Measurements from ENCODE around the gene WWTR1. TPM values are rescaled to one million over a fixed set of nuclear protein-coding genes. Genes with fewer than 3 reads are reported as not detected.

Gene WWTR1
- total and polyA plus RNA-seq, 2 of the 4 experiments (the other 2 are of a cell fraction): 38.9 to 65.3 TPM

DNA sequence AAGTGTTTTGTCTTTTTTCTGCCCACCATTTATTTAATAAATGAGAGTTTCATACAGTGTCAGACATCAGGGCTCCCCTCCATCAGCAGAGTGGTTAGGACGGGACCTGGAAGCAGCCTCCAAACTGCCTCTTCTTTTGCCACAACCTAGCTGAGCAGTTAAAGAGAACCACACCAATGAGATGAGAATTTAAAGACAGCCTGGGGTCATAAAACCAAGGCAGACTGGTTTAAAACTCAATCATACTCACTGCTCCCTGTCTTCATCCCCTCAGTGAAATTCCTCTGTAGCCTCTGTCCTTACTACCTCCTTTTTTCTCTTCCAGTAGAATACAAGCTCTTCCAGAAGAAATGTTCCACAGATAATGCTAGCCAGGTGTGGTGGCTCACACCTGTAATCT lies 78.7 kb downstream of the WWTR1 start:
- dilution Hi-C loops (cut with HindIII; ENCODE audit: low sequenced_read_pairs, unreplicated experiment): no loop called here
- H2BK20ac ChIP-seq (ENCODE audit: low read depth, low read length): peak overlapping the region; percentile 35
- H3K4me1 ChIP-seq (ENCODE audit: control insufficient read depth, insufficient read depth, low read length): peaks cover 26% of the 10 kb centered on the region
- H3K27me3 ChIP-seq (ENCODE audit: control insufficient read depth, insufficient read depth, low read length): no peaks in the 10 kb centered on the region
- H2BK5ac ChIP-seq (ENCODE audit: low read depth, low read length, poor library complexity, severe bottlenecking): peak overlapping the region; percentile 55
- H3K36me3 ChIP-seq (ENCODE audit: control insufficient read depth, insufficient read depth, low read length): no peaks in the 10 kb centered on the region
- TF ChIP-seq CEBPB (IDR thresholded peaks at IDR 0.05; ENCODE audit: low read depth, low read length) (no peak), MAFK (IDR thresholded peaks at IDR 0.05; ENCODE audit: low read depth, low read length) (no peak), RCOR1 (IDR thresholded peaks at IDR 0.05; ENCODE audit: insufficient replicate concordance, low read length) (no peak), FOS (IDR thresholded peaks at IDR 0.05; ENCODE audit: low read depth, low read length) (no peak), SMC3 (IDR thresholded peaks at IDR 0.05; ENCODE audit: low read depth, low read length) (no peak), POLR2A (IDR thresholded peaks at IDR 0.05; ENCODE audit: low read depth, low read length) (no peak), MAZ (IDR thresholded peaks at IDR 0.05; ENCODE audit: borderline replicate concordance, low read depth, low read length) (no peak), NFE2L2 (IDR thresholded peaks at IDR 0.05; ENCODE audit: low read depth, low read length) (no peak)
- TF ChIP-seq, protein P1, sequence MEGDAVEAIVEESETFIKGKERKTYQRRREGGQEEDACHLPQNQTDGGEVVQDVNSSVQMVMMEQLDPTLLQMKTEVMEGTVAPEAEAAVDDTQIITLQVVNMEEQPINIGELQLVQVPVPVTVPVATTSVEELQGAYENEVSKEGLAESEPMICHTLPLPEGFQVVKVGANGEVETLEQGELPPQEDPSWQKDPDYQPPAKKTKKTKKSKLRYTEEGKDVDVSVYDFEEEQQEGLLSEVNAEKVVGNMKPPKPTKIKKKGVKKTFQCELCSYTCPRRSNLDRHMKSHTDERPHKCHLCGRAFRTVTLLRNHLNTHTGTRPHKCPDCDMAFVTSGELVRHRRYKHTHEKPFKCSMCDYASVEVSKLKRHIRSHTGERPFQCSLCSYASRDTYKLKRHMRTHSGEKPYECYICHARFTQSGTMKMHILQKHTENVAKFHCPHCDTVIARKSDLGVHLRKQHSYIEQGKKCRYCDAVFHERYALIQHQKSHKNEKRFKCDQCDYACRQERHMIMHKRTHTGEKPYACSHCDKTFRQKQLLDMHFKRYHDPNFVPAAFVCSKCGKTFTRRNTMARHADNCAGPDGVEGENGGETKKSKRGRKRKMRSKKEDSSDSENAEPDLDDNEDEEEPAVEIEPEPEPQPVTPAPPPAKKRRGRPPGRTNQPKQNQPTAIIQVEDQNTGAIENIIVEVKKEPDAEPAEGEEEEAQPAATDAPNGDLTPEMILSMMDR (conservative IDR thresholded peaks at IDR 0.05; ENCODE audit: low read depth, low read length): no peak
- TF ChIP-seq, protein P2, sequence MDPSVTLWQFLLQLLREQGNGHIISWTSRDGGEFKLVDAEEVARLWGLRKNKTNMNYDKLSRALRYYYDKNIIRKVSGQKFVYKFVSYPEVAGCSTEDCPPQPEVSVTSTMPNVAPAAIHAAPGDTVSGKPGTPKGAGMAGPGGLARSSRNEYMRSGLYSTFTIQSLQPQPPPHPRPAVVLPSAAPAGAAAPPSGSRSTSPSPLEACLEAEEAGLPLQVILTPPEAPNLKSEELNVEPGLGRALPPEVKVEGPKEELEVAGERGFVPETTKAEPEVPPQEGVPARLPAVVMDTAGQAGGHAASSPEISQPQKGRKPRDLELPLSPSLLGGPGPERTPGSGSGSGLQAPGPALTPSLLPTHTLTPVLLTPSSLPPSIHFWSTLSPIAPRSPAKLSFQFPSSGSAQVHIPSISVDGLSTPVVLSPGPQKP (IDR thresholded peaks at IDR 0.05; ENCODE audit: borderline replicate concordance, low read depth, low read length): no peak
- TF ChIP-seq, protein P3, sequence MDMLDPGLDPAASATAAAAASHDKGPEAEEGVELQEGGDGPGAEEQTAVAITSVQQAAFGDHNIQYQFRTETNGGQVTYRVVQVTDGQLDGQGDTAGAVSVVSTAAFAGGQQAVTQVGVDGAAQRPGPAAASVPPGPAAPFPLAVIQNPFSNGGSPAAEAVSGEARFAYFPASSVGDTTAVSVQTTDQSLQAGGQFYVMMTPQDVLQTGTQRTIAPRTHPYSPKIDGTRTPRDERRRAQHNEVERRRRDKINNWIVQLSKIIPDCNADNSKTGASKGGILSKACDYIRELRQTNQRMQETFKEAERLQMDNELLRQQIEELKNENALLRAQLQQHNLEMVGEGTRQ (IDR thresholded peaks at IDR 0.05; ENCODE audit: low read depth, low read length): no peak
- peak overlapping the region; percentile 67 for H2AK5ac ChIP-seq (ENCODE audit: low read depth, low read length)
- peak overlapping the region; percentile 75; the same call in 1 of the 2 replicates for H3K23ac ChIP-seq (ENCODE audit: low read depth, low read length)
- peak overlapping the region; percentile 83 for H3K4ac ChIP-seq (ENCODE audit: low read depth, low read length)
- no peak overlapping the region for H3K4me3 ChIP-seq (ENCODE audit: insufficient read depth, low read depth, low read length)
- peak overlapping the region; percentile 54 for H4K91ac ChIP-seq (ENCODE audit: insufficient read depth, low read depth, low read length)
- in situ Hi-C loops (cut with MboI; ENCODE audit: low sequenced_read_pairs): no loop called here
- H2AK9ac ChIP-seq (replicated peaks; ENCODE audit: low read depth, low read length, poor library complexity): peak overlapping the region; percentile 37
- peaks cover 25% of the 10 kb centered on the region for H4K20me1 ChIP-seq (ENCODE audit: insufficient read depth, low read length)
- H2AFZ ChIP-seq (replicated peaks; ENCODE audit: low read length, poor library complexity): no peak overlapping the region
- H4K8ac ChIP-seq (ENCODE audit: low read depth in 2 of 2, low read length in 2 of 2): peak overlapping the region; percentile 10 to 81; a peak in 2 of 4 replicates
- H3K4me2 ChIP-seq (ENCODE audit: low read depth, low read length): no peak overlapping the region
- ATAC-seq (ENCODE audit: low read depth): no peak
- intact Hi-C loops (cut with micrococcal nuclease): loop anchor here (5.0 kb wide), 2 partner anchors 37 to 58 kb away; no protein-coding TSS in a partner anchor
- H3K27ac ChIP-seq (ENCODE audit: insufficient read depth, low read length): peak overlapping the region; percentile 1; the same call in 1 of the 2 replicates
- 100% methylated on average over 1 of the region's 1 CpG; no CpG with 5 or more reads in 1 of the 2 experiments for WGBS, 2 experiments (ENCODE audit: extremely low coverage in 2 of 2, insufficient read length in 1 of 2)
- CTCF ChIA-PET: interaction anchor here (0.7 to 1.7 kb wide), 2 partner anchors 10 to 17 kb away, joined by 3 to 4 read pairs; no protein-coding TSS in a partner anchor
- H3K18ac ChIP-seq (ENCODE audit: low read depth, low read length): no peak overlapping the region
- peaks cover 15 to 71% of the 10 kb centered on the region in 2 experiments for H3K79me1 ChIP-seq (ENCODE audit: low read depth in 1 of 2, low read length in 2 of 2)
- H2BK120ac ChIP-seq (ENCODE audit: low read depth, low read length): peak overlapping the region; percentile 65
- H4K5ac ChIP-seq (ENCODE audit: low read depth, low read length): 0 out of 2 replicates have a peak overlapping the region, but pooled peaks have one; percentile 40
- no peak overlapping the region for H3K9ac ChIP-seq (ENCODE audit: low read depth, low read length)
- POLR2A ChIA-PET (ENCODE audit: unreplicated experiment): interaction anchor here (0.6 kb wide), 1 partner anchor 77 kb away, joined by 4 read pairs; no protein-coding TSS in a partner anchor
- H2BK15ac ChIP-seq (ENCODE audit: low read depth, low read length): peak overlapping the region; percentile 29; the same call in 1 of the 3 replicates
- H3K56ac ChIP-seq (ENCODE audit: extremely low read depth, insufficient read depth, low read length): no peak overlapping the region
- no peaks in the 10 kb centered on the region for H3K9me3 ChIP-seq (ENCODE audit: control insufficient read depth, insufficient read depth, low read length)
- H3K14ac ChIP-seq (replicated peaks; ENCODE audit: low read depth, low read length): peak overlapping the region; percentile 79
- DNase-seq: no peak
- peaks cover 19% of the 10 kb centered on the region for H3K9me1 ChIP-seq (ENCODE audit: insufficient read depth, low read length)
- no TSS peak for BruUV-seq (replicated peaks)

Measured in IMR-90 (cell line).